ENCODE measurements around the gene CETP. TPM values are rescaled to one million over a fixed set of nuclear protein-coding genes. Genes with fewer than 3 reads are reported as not detected.

The CETP gene
- total and polyA plus RNA-seq, 9 of the 15 experiments (the other 6 are each of a cell fraction or from before 2014, with no cell fraction given), result 0.07 to 0.11 TPM; not detected in 7

GRCh38 chr16:56939801-56940200 is 21.9 kb upstream of the CETP start:
- Histone ChIP-seq H3K27me3 (ENCODE audit: control insufficient read depth in 2 of 2, insufficient read depth in 2 of 2, low read length in 2 of 2) (no peaks in the 10 kb centered on the region), H3K9me3 (replicated peaks; ENCODE audit: control insufficient read depth, insufficient read depth, low read depth, low read length) (no peaks in the 10 kb centered on the region), H3K4me1 (replicated peaks in 1 of 2; ENCODE audit: control insufficient read depth in 2 of 2, insufficient read depth in 2 of 2, low read length in 2 of 2) (peaks cover 0 to 5% of the 10 kb centered on the region in 2 experiments; a peak in 2 of 5 replicates), H3K4me3 (no peak overlapping the region), H4K20me1 (replicated peaks; ENCODE audit: control insufficient read depth, insufficient read depth, low read length) (peaks cover 6% of the 10 kb centered on the region; the same call in 1 of the 2 replicates), H2AFZ (ENCODE audit: low read depth, low read length) (no peak overlapping the region), H3K27ac (ENCODE audit: extremely low read depth, low read depth, low read length) (no peak overlapping the region), H3K9ac (ENCODE audit: insufficient read depth in 1 of 2, low read depth in 2 of 2, low read length in 2 of 2) (no peak overlapping the region), H3K36me3 (ENCODE audit: control insufficient read depth, insufficient read depth, low read length) (peaks cover 96% of the 10 kb centered on the region), H3K4me2 (ENCODE audit: insufficient read depth, low read length) (no peak overlapping the region), H3K79me2 (ENCODE audit: control insufficient read depth, insufficient read depth, low read length) (peaks cover 13% of the 10 kb centered on the region), H3K9me1 (ENCODE audit: control insufficient read depth, insufficient read depth, low read length) (no peaks in the 10 kb centered on the region)
- ChIA-PET CTCF (ENCODE audit: low intra/inter-chr PET ratio) (no interaction called here), POLR2A (interaction anchor here (0.6 to 1.6 kb wide), 7 partner anchors 7 to 106 kb away, joined by 3 to 6 read pairs (median 3); partner anchors contain the start of gene NLRC5)
- TF ChIP-seq RBFOX2 (IDR thresholded peaks at IDR 0.05; ENCODE audit: low read depth, low read length) (peak; percentile 27; the same call in 1 of the 2 replicates), POLR2G (IDR thresholded peaks at IDR 0.05; ENCODE audit: low read depth, low read length) (peak; percentile 42; the same call in 1 of the 2 replicates), ZBTB17 (CRISPR knock-in tag; IDR thresholded peaks at IDR 0.05) (no peak), CXXC5 (CRISPR knock-in tag; IDR thresholded peaks at IDR 0.05) (no peak), ZSCAN32 (CRISPR knock-in tag; IDR thresholded peaks at IDR 0.05) (no peak), EP300 (IDR thresholded peaks at IDR 0.05; ENCODE audit: low read length) (no peak), CBX5 (IDR thresholded peaks at IDR 0.05; ENCODE audit: borderline replicate concordance, low read depth) (no peak), AFF4 (CRISPR knock-in tag; IDR thresholded peaks at IDR 0.05) (no peak), NFYB (IDR thresholded peaks at IDR 0.05; ENCODE audit: extremely low read depth, insufficient read length) (peak; percentile 22), ZNF282 (CRISPR knock-in tag; IDR thresholded peaks at IDR 0.05) (no peak), TAL1 (IDR thresholded peaks at IDR 0.05) (no peak)
- TF ChIP-seq, protein P1, sequence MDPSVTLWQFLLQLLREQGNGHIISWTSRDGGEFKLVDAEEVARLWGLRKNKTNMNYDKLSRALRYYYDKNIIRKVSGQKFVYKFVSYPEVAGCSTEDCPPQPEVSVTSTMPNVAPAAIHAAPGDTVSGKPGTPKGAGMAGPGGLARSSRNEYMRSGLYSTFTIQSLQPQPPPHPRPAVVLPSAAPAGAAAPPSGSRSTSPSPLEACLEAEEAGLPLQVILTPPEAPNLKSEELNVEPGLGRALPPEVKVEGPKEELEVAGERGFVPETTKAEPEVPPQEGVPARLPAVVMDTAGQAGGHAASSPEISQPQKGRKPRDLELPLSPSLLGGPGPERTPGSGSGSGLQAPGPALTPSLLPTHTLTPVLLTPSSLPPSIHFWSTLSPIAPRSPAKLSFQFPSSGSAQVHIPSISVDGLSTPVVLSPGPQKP (CRISPR knock-in tag; IDR thresholded peaks at IDR 0.05), result no peak
- peak in 2 of 4 experiments; percentile 37 to 42 for DNase-seq (ENCODE audit: extremely low read depth in 1 of 4, low spot score in 3 of 4)
- no peak for ATAC-seq
- in situ Hi-C loops (cut with MboI) (no loop called here), intact Hi-C loops (cut with micrococcal nuclease) (no loop called here)
- FAIRE-seq, result no peak
- 66% methylated on average over 4 of the region's 4 CpGs for WGBS (ENCODE audit: insufficient coverage, low coverage, missing lambda C conversion rate)
- BruUV-seq (replicated peaks), result no TSS peak

Measured in K562 (cell line).